A549 (cell line): ENCODE results near the gene ENO1. TPM values are rescaled to one million over a fixed set of nuclear protein-coding genes. Genes with fewer than 3 reads are reported as not detected.

Experiments
- ATAC-seq, 2 experiments: fragments of 200-7000 bp in 1 of 2; fragments of >200 bp in 1 of 2; cut with Nextera tagmentation in 1 of 2; cut with Tn5 transposase in 1 of 2; 3 replicates each; pipeline versions ENCODE4 v1.8.0 to v1.9.1; 2018 to 2020; ENCODE audit warnings: mild to moderate bottlenecking in 1 of 2, moderate library complexity in 1 of 2
- CTCF ChIA-PET: fragments of 300-600 bp; sonication (Branson Sonifier 250); formaldehyde crosslinking; extraction: SDS; loops from one replicate; lab custom pipeline; 2021; ENCODE audit warnings: antibody characterized with exemption, inconsistent platforms; lab: Yijun Ruan, JAX
- POLR2A ChIA-PET: fragments of 350-600 bp; formaldehyde crosslinking; extraction: SDS; loops from one replicate; lab custom pipeline; 2021; ENCODE audit warnings: antibody characterized with exemption, inconsistent platforms; lab: Yijun Ruan, JAX
- DNase-seq, 2 experiments: peaks; one replicate each; pipeline versions ENCODE4 v3.0.0 to v3.0.0-alpha.2; 2011 to 2016; ENCODE audit warnings: low read depth in 1 of 2, low spot score in 1 of 2
- FAIRE-seq: peaks from 2 replicates; lab custom pipeline; 2011; peaks lifted over from hg19 to GRCh38; lab: Jason Lieb, UNC
- H3K27ac ChIP-seq, 2 experiments: fragments of >200 bp; sonication (Bioruptor Twin); formaldehyde crosslinking; 3 replicates each; pipeline ENCODE4 v1.5.1; 2016 to 2017
- H3K4me1 ChIP-seq: fragments of >200 bp; sonication (Bioruptor Twin); formaldehyde crosslinking; 3 replicates; pipeline ENCODE4 v1.6.1; 2016
- H3K4me2 ChIP-seq: fragments of >200 bp; sonication (Bioruptor Twin); formaldehyde crosslinking; 3 replicates; pipeline ENCODE4 v1.6.1; 2016
- H3K4me3 ChIP-seq: fragments of >200 bp; sonication (Bioruptor Twin); formaldehyde crosslinking; 3 replicates; pipeline ENCODE4 v1.5.1; 2016
- H3K9me3 ChIP-seq: fragments of >200 bp; sonication (Bioruptor Twin); formaldehyde crosslinking; 3 replicates; pipeline ENCODE4 v1.6.1; 2016
- CBX2 ChIP-seq: fragments of 200-600 bp; sonication (generic); IDR thresholded peaks from 2 replicates; pipeline ENCODE4 v1.6.1; 2016; ENCODE audit warnings: low read depth, mild to moderate bottlenecking, borderline replicate concordance
- CEBPB ChIP-seq, 2 experiments: fragments of >200 bp in 1 of 2; sonication (Bioruptor Twin) in 1 of 2; formaldehyde crosslinking in 1 of 2; IDR thresholded peaks; 2 replicates each; pipeline ENCODE4 v1.6.1; 2012 to 2016
- CTCF ChIP-seq: fragments of >200 bp; sonication (Bioruptor Twin); formaldehyde crosslinking; IDR thresholded peaks from 3 replicates; pipeline ENCODE4 v1.5.1; 2016
- EHMT2 ChIP-seq: fragments of 200-600 bp; sonication (generic); IDR thresholded peaks from 2 replicates; pipeline ENCODE4 v1.6.1; 2016; ENCODE audit warnings: antibody characterized with exemption, low read depth, mild to moderate bottlenecking, moderate library complexity
- ESRRA ChIP-seq: fragments of 150-350 bp; IDR thresholded peaks from 2 replicates; pipeline ENCODE4 v1.6.1; 2014; ENCODE audit warnings: mild to moderate bottlenecking, low read length, borderline replicate concordance
- FOSB ChIP-seq: fragments of 250-450 bp; sonication (Bioruptor Pico); IDR thresholded peaks from 2 replicates; pipeline ENCODE4 v1.5.0; 2020; ENCODE audit warnings: mild to moderate bottlenecking, moderate library complexity
- HOXA7 ChIP-seq: fragments of 250-450 bp; sonication (Bioruptor Pico); IDR thresholded peaks from 2 replicates; pipeline ENCODE4 v1.5.0; 2020; ENCODE audit warnings: mild to moderate bottlenecking, moderate library complexity
- HOXB5 ChIP-seq: fragments of 250-450 bp; sonication (Bioruptor Pico); IDR thresholded peaks from 2 replicates; pipeline ENCODE4 v1.5.0; 2020; ENCODE audit warnings: mild to moderate bottlenecking, moderate library complexity
- JUNB ChIP-seq: fragments of >200 bp; sonication (Bioruptor Twin); formaldehyde crosslinking; IDR thresholded peaks from 2 replicates; pipeline ENCODE4 v1.6.1; 2016
- KDM5A ChIP-seq: fragments of 200-600 bp; sonication (generic); IDR thresholded peaks from 2 replicates; pipeline ENCODE4 v1.6.1; 2016; ENCODE audit warnings: antibody characterized with exemption, mild to moderate bottlenecking
- MAFK ChIP-seq: fragments of 450-650 bp; IDR thresholded peaks from 2 replicates; pipeline ENCODE4 v1.6.1; 2014; ENCODE audit not compliant: partially characterized antibody
- NR3C1 ChIP-seq: fragments of >200 bp; sonication (Bioruptor Twin); formaldehyde crosslinking; IDR thresholded peaks from 3 replicates; pipeline ENCODE4 v1.6.1; 2017
- PBX3 ChIP-seq: IDR thresholded peaks from 2 replicates; pipeline ENCODE4 v1.6.1; 2012
- POLR2AphosphoS2 ChIP-seq: conservative IDR thresholded peaks from 2 replicates; pipeline ENCODE4 v1.6.1; 2012; ENCODE audit warnings: low read length, improper control_type of control experiment, inconsistent platforms
- REST ChIP-seq: fragments of 200-600 bp; sonication (generic); IDR thresholded peaks from 2 replicates; pipeline ENCODE4 v1.6.1; 2016; ENCODE audit warnings: antibody characterized with exemption, mild to moderate bottlenecking, moderate library complexity
- RFX5 ChIP-seq: fragments of 450-650 bp; IDR thresholded peaks from 2 replicates; pipeline ENCODE4 v1.7.1; 2014; ENCODE audit warnings: antibody characterized with exemption, mild to moderate bottlenecking, moderate library complexity
- RNF2 ChIP-seq: fragments of 200-600 bp; sonication (generic); IDR thresholded peaks from 2 replicates; pipeline ENCODE4 v1.6.1; 2016; ENCODE audit warnings: low read depth, mild to moderate bottlenecking, antibody characterized with exemption, moderate library complexity, borderline replicate concordance
- TFCP2L1 ChIP-seq: fragments of 250-450 bp; sonication (Bioruptor Pico); IDR thresholded peaks from 2 replicates; pipeline ENCODE4 v1.5.0; 2021; ENCODE audit warnings: mild to moderate bottlenecking
- TP53 ChIP-seq: fragments of 250-450 bp; sonication (Bioruptor Pico); IDR thresholded peaks from 2 replicates; pipeline ENCODE4 v1.5.0; 2021; ENCODE audit warnings: mild to moderate bottlenecking, moderate library complexity
- ZC3H11A ChIP-seq: fragments of 450-650 bp; IDR thresholded peaks from 2 replicates; pipeline ENCODE4 v1.6.1; 2014; ENCODE audit warnings: antibody characterized with exemption, mild to moderate bottlenecking
- ZNF302 ChIP-seq: fragments of 250-450 bp; sonication (Bioruptor Pico); IDR thresholded peaks from 2 replicates; pipeline ENCODE4 v1.9.0; 2021; ENCODE audit warnings: inconsistent platforms, mild to moderate bottlenecking, moderate library complexity
- WGBS: methylation state at CpG from one replicate; pipeline ENCODE4 v1.1.6; 2017; ENCODE audit errors: missing lambda C conversion rate; 5-methylcytosine and 5-hydroxymethylcytosine counted together
- polyA plus RNA-seq, 4 experiments: library from polyadenylated mRNA; depleted of rRNA in 3 of 4; stranded (reverse); fragments of >200 nt; fragmentation: RNase III in 1 of 4; extraction: RNeasy Plus Mini Kit Qiagen cat#74134 plus additional on column Dnase treatment in 1 of 4; gene quantifications; 2 replicates in 3 of 4; 3 replicates in 1 of 4; pipeline ENCODE4 v1.2.3, GENCODE V29; 2011 to 2017

The ENO1 gene
- polyA plus RNA-seq, 2 of the 4 experiments (the other 2 are of a cell fraction): 1,899 to 2,981 TPM

- TF ChIP-seq CTCF (no peak), TFCP2L1 (CRISPR knock-in tag) (peak; percentile 28; the same call in 1 of the 2 replicates), HOXA7 (CRISPR knock-in tag) (peak; percentile 79; the same call in 1 of the 2 replicates), MAFK (no peak), PBX3 (no peak), TP53 (CRISPR knock-in tag) (peak; percentile 65), FOSB (peak; percentile 79), ESRRA (no peak), NR3C1 (no peak), CBX2 (no peak)
These were observed 21.6 kb downstream of the ENO1 start (continued) for GRCh38 chr1:8856689-8857412.

GRCh38 chr1:8854240-8854639 lies 24.2 kb downstream of the ENO1 start:
- Histone ChIP-seq H3K9me3 (no peaks in the 10 kb centered on the region), H3K27ac (no peak overlapping the region), H3K4me2 (no peak overlapping the region), H3K4me1 (no peaks in the 10 kb centered on the region), H3K4me3 (no peak overlapping the region)
- ChIA-PET CTCF (interaction anchor here (1.6 kb wide), 1 partner anchor 9 kb away, joined by 4 read pairs; no protein-coding TSS in a partner anchor), POLR2A (no interaction called here)
- WGBS: 94% methylated on average over 4 of the region's 7 CpGs
- TF ChIP-seq POLR2AphosphoS2 (peak; percentile 75), KDM5A (no peak)
- DNase-seq (no peak), ATAC-seq (peak; percentile 13 to 31), FAIRE-seq (no peak)

- ChIA-PET CTCF (interaction anchor here (0.6 to 7.7 kb wide), 2 partner anchors 9 to 170 kb away, joined by 3 to 87 read pairs; no protein-coding TSS in a partner anchor), POLR2A (no interaction called here)
- no peak overlapping the region for H3K27ac ChIP-seq
- H3K4me3 ChIP-seq: no peak overlapping the region
- peaks cover 4% of the 10 kb centered on the region; the same call in 1 of the 3 replicates for H3K4me1 ChIP-seq
- DNase-seq: no peak
- FAIRE-seq: no peak
- no peak overlapping the region for H3K4me2 ChIP-seq
- TF ChIP-seq EHMT2 (no peak), MAFK (no peak), REST (no peak), ZC3H11A (no peak), CEBPB (IDR thresholded peaks at IDR 0.05) (no peak), RNF2 (no peak), HOXB5 (CRISPR knock-in tag) (no peak), ZNF302 (CRISPR knock-in tag) (no peak), RFX5 (no peak), JUNB (no peak)
- TF ChIP-seq, all 56 proteins: peak for 0
- 83% methylated on average over 5 of the region's 5 CpGs for WGBS
- H3K9me3 ChIP-seq: no peaks in the 10 kb centered on the region
- ATAC-seq: no peak
These were observed 27.4 kb downstream of the ENO1 start for GRCh38 chr1:8851060-8851459.
